GM12865 (cell line): ENCODE data around the gene GRAMD4.

Experiments used
- DNase-seq: peaks from one replicate; pipeline ENCODE4 v3.0.0; 2010; ENCODE audit warnings: low read depth
- H3K4me3 ChIP-seq: 2 replicates; pipeline ENCODE4 v1.5.1; 2011; ENCODE audit warnings: mild to moderate bottlenecking, low read depth, low read length, control low read depth
- CTCF ChIP-seq: IDR thresholded peaks from 2 replicates; pipeline ENCODE4 v1.5.1; 2011; ENCODE audit warnings: low read length, control low read depth, low read depth, inconsistent platforms; ENCODE audit not compliant: insufficient read depth; ENCODE audit errors: missing control alignments

The GRAMD4 gene

GRCh38 chr22:46612904-46613605, 7.1 kb upstream of the GRAMD4 start:
- DNase-seq, result peak; percentile 40
- peak overlapping the region; percentile 82 for H3K4me3 ChIP-seq

GRCh38 chr22:46613606-46614021, 6.6 kb upstream of the GRAMD4 start:
- H3K4me3 ChIP-seq, result peak overlapping the region; percentile 82
- peak; percentile 72 for DNase-seq
- TF ChIP-seq CTCF, result no peak

More at GRCh38 chr22:46612904-46613605, 7.1 kb upstream of the GRAMD4 start:
- TF ChIP-seq CTCF, result no peak

GRCh38 chr22:46614025-46614931, 5.9 kb upstream of the GRAMD4 start:
- peak overlapping the region; percentile 82 for H3K4me3 ChIP-seq
- TF ChIP-seq CTCF, result no peak
- DNase-seq, result peak; percentile 82

GRCh38 chr22:46617207-46617985, 2.8 kb upstream of the GRAMD4 start:
- TF ChIP-seq CTCF, result no peak
- no peak for DNase-seq
- H3K4me3 ChIP-seq, result no peak overlapping the region

GRCh38 chr22:46617986-46618647, 2.1 kb upstream of the GRAMD4 start:
- DNase-seq, result no peak
- no peak overlapping the region for H3K4me3 ChIP-seq
- TF ChIP-seq CTCF, result no peak

GRCh38 chr22:46618667-46619066, 1.5 kb upstream of the GRAMD4 start:
- no peak for DNase-seq
- no peak for TF ChIP-seq CTCF
- no peak overlapping the region for H3K4me3 ChIP-seq
